22Rv1 (cell line): ENCODE measurements around the gene FLCN.

Source experiments
- CTCF ChIP-seq: fragments of 450-650 bp; IDR thresholded peaks from 2 replicates; pipeline ENCODE4 v1.5.1; 2017; ENCODE audit warnings: mild to moderate bottlenecking
- ZFX ChIP-seq: fragments of 450-650 bp; IDR thresholded peaks from 2 replicates; pipeline ENCODE4 v1.6.1; 2017; ENCODE audit warnings: antibody characterized with exemption, borderline replicate concordance

GRCh38 chr17:17207998-17208397 lies 29.0 kb downstream of the FLCN start:
- TF ChIP-seq CTCF, result no peak
- TF ChIP-seq ZFX, result no peak
